Measurements from ENCODE around the gene GPR132.
"Not testable (repeated sequence)": the region's sequence is repeated elsewhere in the genome, so short reads cannot be mapped to it uniquely, and the experiment has no call there.

GPR132 gene

GRCh38 chr14:105041841-105042765 lies 23.1 kb downstream of the GPR132 start:
- no peak for DNase-seq (ENCODE audit: low spot score)

- no peak for DNase-seq (ENCODE audit: low spot score)
These were observed 25.6 kb downstream of the GPR132 start for GRCh38 chr14:105039458-105040205.

- not testable (repeated sequence) for DNase-seq (ENCODE audit: low spot score)
These were observed 29.6 kb downstream of the GPR132 start for GRCh38 chr14:105035616-105036015.

GRCh38 chr14:105034315-105035039 lies 30.8 kb downstream of the GPR132 start:
- no peak for DNase-seq (ENCODE audit: low spot score)

GRCh38 chr14:105033412-105033900 lies 31.8 kb downstream of the GPR132 start:
- DNase-seq (ENCODE audit: low spot score) = not testable (repeated sequence)

GRCh38 chr14:105032451-105032901 lies 32.8 kb downstream of the GPR132 start:
- DNase-seq (ENCODE audit: low spot score) = not testable (repeated sequence)

GRCh38 chr14:105030836-105031396 lies 34.3 kb downstream of the GPR132 start:
- no peak for DNase-seq (ENCODE audit: low spot score)

- DNase-seq (ENCODE audit: low spot score) = no peak
These were observed 35.0 kb downstream of the GPR132 start for GRCh38 chr14:105030194-105030593.

GRCh38 chr14:105029402-105029801 lies 35.8 kb downstream of the GPR132 start:
- DNase-seq (ENCODE audit: low spot score) = no peak

- DNase-seq (ENCODE audit: low spot score) = peak; percentile 19
These were observed 36.8 kb downstream of the GPR132 start for GRCh38 chr14:105028251-105028927.

GRCh38 chr14:105027718-105028117 lies 37.5 kb downstream of the GPR132 start:
- peak; percentile 30 for DNase-seq (ENCODE audit: low spot score)

GRCh38 chr14:105026802-105027563 lies 38.2 kb downstream of the GPR132 start:
- peak; percentile 37 for DNase-seq (ENCODE audit: low spot score)

GRCh38 chr14:105026033-105026785 lies 39.0 kb downstream of the GPR132 start:
- DNase-seq (ENCODE audit: low spot score) = no peak

GRCh38 chr14:105025429-105025828 lies 39.8 kb downstream of the GPR132 start:
- DNase-seq (ENCODE audit: low spot score) = no peak

- peak; percentile 15 for DNase-seq (ENCODE audit: low spot score)
These were observed 41.3 kb downstream of the GPR132 start for GRCh38 chr14:105023791-105024480.

- no peak for DNase-seq (ENCODE audit: low spot score)
These were observed 42.1 kb downstream of the GPR132 start for GRCh38 chr14:105023144-105023543.

- no peak for DNase-seq (ENCODE audit: low spot score)
These were observed 43.0 kb downstream of the GPR132 start for GRCh38 chr14:105022276-105022670.

- no peak for DNase-seq (ENCODE audit: low spot score)
These were observed 43.5 kb downstream of the GPR132 start for GRCh38 chr14:105021656-105022275.
